UCSD-AML1 (cell line): ENCODE data around the gene CCDC66.

ENCODE experiments used
- DNase-seq: peaks from one replicate; lab custom pipeline; 2025; ENCODE audit not compliant: unreplicated experiment; lab: John Stamatoyannopoulos, UW

CCDC66 gene

GRCh38 chr3:56621681-56622080 is 64.7 kb downstream of the CCDC66 start:
- no peak for DNase-seq

GRCh38 chr3:56622381-56622780 is 65.4 kb downstream of the CCDC66 start:
- DNase-seq, result no peak

GRCh38 chr3:56624725-56625124 is 67.8 kb downstream of the CCDC66 start:
- DNase-seq, result no peak

- no peak for DNase-seq
These were observed 72.1 kb downstream of the CCDC66 start for GRCh38 chr3:56629047-56629446.

- no peak for DNase-seq
These were observed 72.5 kb downstream of the CCDC66 start for GRCh38 chr3:56629451-56629850.

GRCh38 chr3:56630966-56631365 is 74.0 kb downstream of the CCDC66 start:
- DNase-seq, result no peak

- DNase-seq, result no peak
These were observed 76.2 kb downstream of the CCDC66 start for GRCh38 chr3:56633181-56633580.

GRCh38 chr3:56633602-56634535 is 76.9 kb downstream of the CCDC66 start:
- DNase-seq, result no peak

- DNase-seq, result no peak
These were observed 88.4 kb downstream of the CCDC66 start for GRCh38 chr3:56645407-56645806.

GRCh38 chr3:56654460-56654859 is 97.5 kb downstream of the CCDC66 start:
- no peak for DNase-seq

GRCh38 chr3:56655709-56656108 is 98.7 kb downstream of the CCDC66 start:
- no peak for DNase-seq

- DNase-seq, result no peak
These were observed 107.8 kb downstream of the CCDC66 start for GRCh38 chr3:56664823-56665222.

- DNase-seq, result no peak
These were observed 111.1 kb downstream of the CCDC66 start for GRCh38 chr3:56667973-56668579.
